GM08714 (cell line): ENCODE measurements around the gene DCDC2.
"Not testable (repeated sequence)": the region's sequence is repeated elsewhere in the genome, so short reads cannot be mapped to it uniquely, and the experiment has no call there.

ENCODE experiments used
- H3K4me3 ChIP-seq: fragments of 200-500 bp; sonication (Bioruptor generic); 2 replicates; pipeline ENCODE4 v1.5.1; 2014; ENCODE audit warnings: mild to moderate bottlenecking, low read length, inconsistent platforms
- ZNF274 ChIP-seq: IDR thresholded peaks from 2 replicates; pipeline ENCODE4 v1.6.1; 2012; ENCODE audit warnings: mild to moderate bottlenecking, low read depth, low read length

Gene DCDC2

DNA sequence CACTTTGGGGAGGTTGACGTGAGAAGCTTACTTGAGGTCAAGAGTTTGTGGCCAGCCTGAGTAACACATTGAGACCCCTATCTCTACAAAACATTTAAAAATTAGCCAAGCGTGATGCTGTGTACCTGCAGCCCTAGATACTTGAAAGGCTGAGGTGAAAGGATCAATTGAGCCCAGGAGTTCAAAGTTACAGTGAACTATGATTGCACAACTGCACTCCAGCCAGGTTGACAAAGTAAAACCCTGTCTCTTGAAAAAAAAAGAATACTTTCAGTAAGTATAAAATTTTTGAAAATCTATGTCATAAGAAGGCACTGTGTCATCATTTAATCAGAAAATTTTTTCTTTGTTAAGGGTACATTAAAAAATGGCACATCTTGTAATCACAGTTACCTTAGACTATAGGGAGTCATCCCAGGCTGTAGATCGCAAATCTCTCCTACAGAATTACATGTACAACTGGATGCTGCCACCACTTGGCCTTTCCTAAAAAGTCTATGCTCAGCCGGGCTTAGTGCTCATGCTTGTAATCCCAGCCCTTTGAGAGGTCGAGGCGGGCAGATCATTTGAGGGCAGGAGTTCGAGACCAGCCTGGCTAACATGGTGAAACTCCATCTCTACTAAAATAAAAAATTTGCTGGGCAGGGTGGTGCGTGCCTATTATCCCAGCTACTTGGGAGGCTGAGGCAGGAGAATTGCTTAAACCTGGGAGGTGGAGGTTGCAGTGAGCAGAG, 27.8 kb upstream of the DCDC2 start:
- H3K4me3 ChIP-seq: no peak overlapping the region
- no peak for TF ChIP-seq ZNF274

DNA sequence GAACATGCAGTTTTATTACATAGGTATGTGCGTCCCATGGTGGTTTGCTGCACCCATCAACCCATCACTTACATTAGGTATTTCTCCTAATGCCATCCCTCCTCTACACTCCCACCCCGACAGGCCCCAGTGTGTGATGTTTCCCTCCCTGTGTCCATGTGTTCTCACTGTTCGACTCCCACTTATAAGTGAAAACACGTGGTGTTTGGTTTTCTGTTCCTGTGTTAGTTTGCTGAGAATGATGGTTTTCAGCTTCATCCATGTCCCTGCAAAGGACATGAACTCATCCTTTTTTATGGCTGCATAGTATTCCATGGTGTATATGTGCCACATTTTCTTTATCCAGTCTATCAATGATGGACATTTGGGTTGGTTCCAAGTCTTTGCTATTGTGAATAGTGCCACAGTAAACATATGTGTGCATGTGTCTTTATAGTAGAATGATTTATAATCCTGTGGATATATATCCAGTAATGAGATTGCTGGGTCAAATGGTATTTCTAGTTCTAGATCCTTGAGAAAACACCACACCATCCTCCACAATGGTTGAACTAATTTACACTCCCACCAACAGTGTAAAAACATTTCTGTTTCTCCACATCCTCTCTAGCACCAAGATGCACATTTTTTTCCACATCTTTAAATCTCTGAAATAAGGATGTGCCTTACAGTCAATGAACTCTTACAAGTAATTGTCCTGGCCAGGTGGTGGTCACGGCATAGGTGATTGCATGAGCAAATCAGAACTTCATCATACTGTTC, 26.7 kb upstream of the DCDC2 start:
- H3K4me3 ChIP-seq: not testable (repeated sequence)

DNA sequence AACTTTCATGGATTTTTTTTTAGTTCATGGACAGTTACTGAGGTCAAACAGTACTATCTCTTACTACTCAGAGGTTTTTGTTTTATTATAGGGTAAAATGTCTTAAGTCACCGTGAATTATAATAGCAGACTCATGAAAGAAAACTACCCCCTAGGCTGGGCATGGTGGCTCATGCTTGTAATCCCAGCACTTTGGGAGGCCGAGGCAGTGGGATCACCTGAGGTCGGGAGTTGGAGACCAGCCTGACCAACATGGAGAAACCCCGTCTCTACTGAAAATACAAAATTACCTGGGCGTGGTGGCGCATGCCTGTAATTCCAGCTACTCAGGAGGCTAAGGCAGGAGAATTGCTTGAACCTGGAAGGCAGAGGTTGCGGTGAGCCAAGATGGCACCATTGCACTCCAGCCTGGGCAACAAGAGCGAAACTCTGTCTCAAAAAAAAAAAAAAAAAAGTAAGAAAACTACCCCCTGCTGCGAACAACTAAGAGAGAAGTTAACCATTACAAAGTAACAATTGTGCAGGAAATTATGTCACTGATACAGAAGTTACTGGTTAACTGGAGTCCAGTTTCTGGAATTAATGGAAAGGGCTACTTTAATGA, 25.1 kb upstream of the DCDC2 start:
- H3K4me3 ChIP-seq: not testable (repeated sequence)

DNA sequence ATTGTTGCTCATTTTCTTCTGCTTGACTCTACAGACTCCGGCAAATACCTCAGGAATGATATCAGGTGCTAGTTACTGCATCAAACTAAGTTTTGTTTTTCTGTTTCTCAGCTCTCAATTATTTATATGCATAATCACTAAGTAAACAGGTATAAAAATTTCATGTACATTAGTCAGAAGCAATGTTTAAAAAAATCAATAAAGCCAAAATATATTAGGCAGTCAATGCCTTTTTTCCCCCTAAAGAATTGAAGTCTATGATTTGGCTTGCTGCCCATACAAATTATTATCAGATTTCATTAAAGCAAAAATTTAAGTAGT, 24.3 kb upstream of the DCDC2 start:
- no peak for TF ChIP-seq ZNF274
- H3K4me3 ChIP-seq: no peak overlapping the region

DNA sequence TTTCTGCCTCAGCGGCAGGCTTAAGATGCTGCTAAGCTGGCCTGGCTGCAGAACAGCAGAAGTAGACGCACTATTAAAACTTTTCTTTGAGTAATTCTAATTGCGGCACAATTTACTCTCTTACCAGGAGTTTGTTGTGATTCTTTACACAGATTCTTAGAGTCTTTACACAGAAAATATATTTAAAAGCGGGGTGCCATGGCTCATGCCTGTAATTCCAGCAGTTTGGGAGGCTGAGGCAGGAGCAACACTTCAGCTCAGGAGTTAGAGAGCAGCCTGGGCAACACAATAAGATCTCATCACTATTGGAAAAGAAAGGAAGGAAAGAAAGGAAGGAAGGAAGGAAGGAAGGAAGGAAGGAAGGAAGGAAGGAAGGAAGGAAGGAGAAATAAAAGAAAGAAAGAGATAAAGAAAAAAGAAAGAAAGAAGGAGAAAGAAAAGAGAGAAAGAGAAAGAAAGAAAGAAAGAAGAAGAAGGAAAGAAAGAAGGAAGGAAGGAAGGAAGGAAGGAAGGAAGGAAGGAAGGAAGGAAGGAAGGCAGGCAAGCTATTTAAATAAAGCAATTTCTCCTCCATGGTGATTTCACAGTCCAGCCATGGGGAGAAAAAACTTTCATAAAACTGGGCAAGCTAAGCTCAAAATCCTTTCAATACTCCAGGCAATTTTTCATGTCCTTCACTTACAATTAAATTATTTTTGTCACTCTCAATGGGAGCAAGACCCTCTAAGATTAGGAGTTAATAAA, 23.8 kb upstream of the DCDC2 start:
- no peak for TF ChIP-seq ZNF274
- no peak overlapping the region for H3K4me3 ChIP-seq

DNA sequence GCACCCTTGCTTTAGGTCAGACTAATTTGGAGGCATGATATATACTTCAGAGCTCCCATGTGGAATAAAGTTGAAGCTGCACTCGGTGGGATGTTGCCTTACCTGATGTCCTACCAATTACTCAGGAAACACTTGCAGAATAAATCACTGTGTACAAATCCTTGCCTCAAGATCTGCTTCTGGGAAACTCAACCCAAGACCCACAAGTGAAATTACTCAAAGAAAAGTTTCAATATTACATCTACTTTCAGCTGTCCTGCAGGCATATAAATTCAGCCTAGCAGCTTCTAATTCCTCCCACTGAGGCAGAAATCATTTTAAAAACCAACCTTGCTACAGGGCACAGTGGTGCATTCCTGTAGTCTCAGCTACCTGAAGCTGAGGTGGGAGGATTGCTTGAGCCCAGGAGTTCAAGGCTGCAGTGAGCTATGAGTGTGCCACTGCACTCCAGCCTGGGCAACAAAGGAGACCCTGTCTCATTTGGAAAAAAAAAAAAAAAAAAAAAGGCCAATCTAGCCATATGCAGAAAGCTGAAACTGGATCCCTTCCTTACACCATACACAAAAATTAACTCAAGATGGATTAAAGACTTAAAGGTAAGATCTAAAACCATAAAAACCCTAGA, 20.7 kb upstream of the DCDC2 start:
- H3K4me3 ChIP-seq: no peak overlapping the region
- TF ChIP-seq ZNF274: no peak

DNA sequence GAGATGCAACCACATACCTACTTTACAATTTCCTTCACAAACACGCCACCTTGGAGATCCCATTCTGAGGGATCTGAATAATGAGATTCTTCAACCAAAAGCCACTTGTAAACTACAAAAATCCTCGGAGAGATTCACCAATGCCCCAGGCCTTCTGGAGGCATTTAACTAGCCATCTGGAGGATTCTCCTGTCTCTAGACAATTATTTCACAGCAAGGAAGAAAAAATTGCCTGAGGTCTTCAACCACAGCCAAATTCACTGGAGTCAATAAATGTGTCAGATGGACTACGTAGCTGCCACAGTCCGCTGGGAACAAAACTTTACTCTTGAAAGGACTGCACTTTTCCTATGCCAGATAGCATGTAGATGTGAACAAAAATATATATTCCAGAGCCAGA, 19.0 kb upstream of the DCDC2 start:
- no peak for TF ChIP-seq ZNF274

DNA sequence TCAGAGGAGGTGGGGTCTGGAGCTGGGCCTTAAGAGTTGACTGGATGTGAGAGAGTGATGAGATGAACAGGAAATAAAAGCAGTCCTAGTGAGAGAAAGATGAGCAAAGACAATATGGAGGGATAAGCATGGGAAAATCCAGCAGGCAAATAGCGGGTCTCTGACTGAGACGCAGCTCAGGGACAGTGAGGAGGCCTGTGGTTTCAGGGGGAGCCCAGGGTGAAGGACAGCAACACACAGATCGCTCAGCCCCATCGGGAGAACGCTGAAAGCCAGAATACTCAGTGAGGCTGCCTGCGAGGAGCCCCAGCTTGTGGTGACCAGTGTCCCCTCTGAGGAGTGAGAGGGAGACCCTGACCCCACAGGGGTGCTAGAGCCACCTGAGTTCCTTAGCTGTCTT, 16.8 kb upstream of the DCDC2 start:
- no peak for TF ChIP-seq ZNF274
- H3K4me3 ChIP-seq: no peak overlapping the region

More for the DNA sequence above, 19.0 kb upstream of the DCDC2 start:
- H3K4me3 ChIP-seq: no peak overlapping the region

DNA sequence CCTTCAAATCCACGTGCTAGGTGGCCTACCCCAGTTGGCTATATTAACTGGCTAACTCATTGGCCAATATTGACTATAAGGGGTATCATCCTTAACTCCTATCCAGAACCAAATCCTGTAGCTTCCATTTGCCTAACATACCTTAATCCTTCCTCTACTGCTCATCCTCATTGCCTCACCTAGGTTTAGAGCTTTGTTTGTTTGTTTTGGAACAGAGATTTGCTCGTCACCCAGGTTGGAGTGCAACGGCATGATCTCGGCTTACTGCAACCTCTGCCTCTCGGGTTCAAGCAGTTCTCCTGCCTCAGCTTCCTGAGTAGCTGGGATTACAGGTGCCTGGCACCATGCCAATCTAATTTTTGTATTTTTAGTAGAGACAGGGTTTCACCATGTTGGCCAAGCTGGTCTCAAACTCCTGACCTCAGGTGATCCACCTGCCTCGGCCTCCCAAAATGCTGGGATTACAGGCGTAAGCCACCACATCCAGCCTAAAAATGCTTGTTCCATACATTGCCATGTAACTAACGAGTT, 7.3 kb upstream of the DCDC2 start:
- not testable (repeated sequence) for H3K4me3 ChIP-seq

DNA sequence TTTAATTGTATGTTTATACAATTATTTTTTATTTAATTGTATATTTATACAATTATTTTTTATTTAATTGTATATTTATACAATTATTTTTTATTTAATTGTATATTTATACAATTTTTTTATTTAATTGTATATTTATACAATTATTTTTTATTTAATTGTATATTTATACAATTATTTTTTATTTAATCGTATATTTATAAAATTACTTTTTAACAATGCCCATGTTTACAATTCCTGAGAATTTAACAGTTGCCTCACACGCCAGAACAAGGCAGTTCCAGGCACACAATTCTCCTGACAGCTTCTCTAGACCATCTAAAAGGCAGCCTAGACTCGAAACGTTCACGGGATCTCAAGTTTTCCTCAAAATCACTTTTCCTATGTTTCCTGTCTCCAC, 4.5 kb upstream of the DCDC2 start:
- not testable (repeated sequence) for H3K4me3 ChIP-seq

DNA sequence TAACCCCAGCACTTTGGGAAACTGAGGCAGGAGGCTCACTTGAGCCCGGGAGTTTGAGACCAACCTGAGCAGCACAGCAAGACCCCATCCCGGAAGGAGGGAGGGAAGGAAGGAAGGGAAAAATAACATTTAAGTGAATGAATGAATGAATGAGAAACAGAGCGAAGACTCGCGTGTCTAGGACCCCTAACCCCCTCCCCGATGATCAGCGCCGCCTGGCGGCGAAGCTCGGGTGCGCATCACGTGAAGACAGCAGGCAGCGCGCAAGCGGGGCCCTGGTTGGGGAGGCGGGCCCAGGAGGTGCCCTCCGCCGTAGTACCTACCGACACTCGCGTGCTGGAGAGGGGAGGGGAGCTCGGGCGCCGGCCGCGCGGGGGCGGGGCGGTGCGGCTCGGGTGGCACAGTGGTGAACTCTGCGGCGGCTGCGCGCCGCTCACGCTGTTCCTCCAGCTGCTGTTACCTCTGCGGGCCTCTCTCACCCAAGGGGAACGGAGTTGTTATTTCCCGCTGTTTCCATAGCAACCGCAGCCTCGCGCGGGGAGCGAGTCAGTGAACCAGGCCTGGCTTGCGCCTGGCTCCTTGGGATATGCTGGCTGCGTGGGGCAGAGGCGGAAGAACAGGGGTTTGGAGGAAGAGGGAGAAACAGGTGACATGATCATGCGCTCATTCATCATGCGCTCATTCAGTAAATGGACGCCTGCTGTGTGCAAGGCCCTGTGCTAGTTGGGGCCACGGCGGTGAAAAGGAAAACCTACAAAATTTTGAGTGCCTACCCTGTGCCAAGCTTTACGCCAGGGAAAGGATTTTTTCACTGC, 2.0 kb upstream of the DCDC2 start:
- peak overlapping the region; percentile 4; the same call in 1 of the 2 replicates for H3K4me3 ChIP-seq
- no peak for TF ChIP-seq ZNF274

DNA sequence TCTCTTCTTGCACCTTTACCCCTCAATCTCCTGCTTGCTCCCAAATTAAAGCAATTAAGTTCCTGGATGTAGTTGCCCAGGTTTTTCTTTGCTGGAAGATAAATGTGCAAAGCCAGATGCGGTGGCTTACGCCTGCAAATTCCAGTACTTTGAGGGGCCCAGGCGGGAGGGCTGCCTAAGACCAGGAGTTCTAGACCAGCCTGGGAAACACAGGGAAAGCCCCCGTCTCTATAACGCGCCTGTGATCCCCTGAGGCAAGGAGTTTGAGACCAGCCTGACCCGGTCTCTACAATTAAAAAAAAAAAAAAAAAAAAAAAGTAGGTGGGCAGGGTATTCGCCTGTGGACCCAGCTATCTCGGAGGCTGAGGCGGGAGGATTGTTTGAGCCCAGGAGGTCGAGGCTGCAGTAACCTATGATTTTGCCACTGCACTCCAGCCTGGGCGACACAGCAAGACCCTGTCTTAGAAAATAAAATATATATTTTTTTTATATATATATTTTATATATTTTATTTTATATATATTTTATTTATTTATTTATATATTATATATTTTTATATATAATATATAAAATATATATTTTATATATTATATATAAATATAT, 461 bp upstream of the DCDC2 start:
- no peak for TF ChIP-seq ZNF274
- H3K4me3 ChIP-seq: peak overlapping the region; percentile 38

DNA sequence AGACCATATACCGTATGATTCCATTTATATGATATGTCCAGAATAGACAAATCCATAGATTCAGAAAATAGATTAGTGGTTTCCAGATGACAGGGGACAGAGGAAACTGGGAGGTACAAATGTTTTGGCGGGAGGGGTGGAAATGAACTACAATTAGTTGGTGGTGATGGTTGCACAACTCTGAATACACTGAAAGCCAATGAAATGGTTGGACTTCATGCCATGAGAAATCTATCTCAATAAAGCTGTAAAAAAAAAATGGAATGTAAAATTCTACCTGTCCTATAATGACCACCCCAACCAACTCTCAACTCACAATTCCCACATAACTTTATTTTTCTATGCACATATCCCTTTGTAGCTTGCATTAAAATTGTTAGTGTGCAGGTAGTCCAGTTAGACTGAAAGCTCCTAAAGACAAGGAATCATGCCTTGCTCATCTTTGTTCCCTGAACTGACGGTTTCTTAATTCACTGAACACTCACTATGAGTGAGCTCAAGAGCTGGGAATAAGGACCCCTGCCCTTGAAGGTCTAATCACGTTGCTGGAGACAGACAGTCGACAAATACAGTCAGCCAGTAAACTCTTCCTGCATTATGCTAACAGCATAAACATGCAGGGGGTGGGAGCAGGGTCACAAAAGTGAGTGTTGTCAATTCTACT, 1.4 kb downstream of the DCDC2 start:
- no peak for TF ChIP-seq ZNF274
- no peak overlapping the region for H3K4me3 ChIP-seq
